ENCODE data around the gene TRIM38. TPM values are rescaled to one million over a fixed set of nuclear protein-coding genes. Genes with fewer than 3 reads are reported as not detected.
"Not testable (repeated sequence)": the region's sequence is repeated elsewhere in the genome, so short reads cannot be mapped to it uniquely, and the experiment has no call there.

Gene TRIM38
- total RNA-seq, 2 experiments from 2014 or later, result 17.0 to 17.5 TPM

- intact Hi-C loops (cut with DNase I, micrococcal nuclease), result loop anchor here in 1 of 2 experiments (10.0 kb wide), 1 partner anchor 113 kb away; no protein-coding TSS in a partner anchor
- CTCF ChIA-PET, result interaction anchor here (0.6 to 1.3 kb wide), 2 partner anchors 9 to 28 kb away, joined by 3 read pairs; no protein-coding TSS in a partner anchor
Observed at GRCh38 chr6:25997921-25998320, 35.3 kb downstream of the TRIM38 start.

GRCh38 chr6:25998379-25998778 is 35.8 kb downstream of the TRIM38 start:
- Histone ChIP-seq H3K36me3 (ENCODE audit: insufficient read depth, low read length) (peaks cover 11% of the 10 kb centered on the region), H3K9me3 (ENCODE audit: control insufficient read depth in 1 of 2, insufficient read depth in 1 of 2, low read length in 2 of 2) (no peaks in the 10 kb centered on the region), H3K27me3 (ENCODE audit: control insufficient read depth in 1 of 2, insufficient read depth in 2 of 2, low read length in 2 of 2) (no peaks in the 10 kb centered on the region), H3K4me1 (ENCODE audit: insufficient read depth, low read length) (peaks cover 2% of the 10 kb centered on the region), H3K27ac (ENCODE audit: low read depth in 1 of 2, low read length in 2 of 2) (no peak overlapping the region), H3K4me3 (ENCODE audit: low read length) (no peak overlapping the region)
- DNase-seq (no peak), ATAC-seq (ENCODE audit: poor library complexity) (no peak)
- ChIA-PET POLR2A (no interaction called here), CTCF (interaction anchor here (1.3 kb wide), 1 partner anchor 28 kb away, joined by 3 read pairs; no protein-coding TSS in a partner anchor)
- H3K27me3 Mint-ChIP-seq, result no peaks in the 10 kb centered on the region
- H3K27ac Mint-ChIP-seq, result no peak overlapping the region
- intact Hi-C loops (cut with DNase I, micrococcal nuclease), result loop anchor here in 1 of 2 experiments (10.0 kb wide), 1 partner anchor 114 kb away; no protein-coding TSS in a partner anchor
- H3K4me1 Mint-ChIP-seq (ENCODE audit: low read depth), result peaks cover 15% of the 10 kb centered on the region
- H3K9me3 Mint-ChIP-seq, result no peaks in the 10 kb centered on the region
- no peak for TF ChIP-seq CTCF (IDR thresholded peaks at IDR 0.05)
- no peak overlapping the region for H3K4me3 Mint-ChIP-seq
- peaks cover 35% of the 10 kb centered on the region for H3K36me3 Mint-ChIP-seq (ENCODE audit: low read depth)

More at GRCh38 chr6:25997921-25998320, 35.3 kb downstream of the TRIM38 start:
- Histone ChIP-seq H3K36me3 (ENCODE audit: insufficient read depth, low read length) (peaks cover 11% of the 10 kb centered on the region), H3K27ac (ENCODE audit: low read depth in 1 of 2, low read length in 2 of 2) (no peak overlapping the region), H3K27me3 (ENCODE audit: control insufficient read depth in 1 of 2, insufficient read depth in 2 of 2, low read length in 2 of 2) (no peaks in the 10 kb centered on the region), H3K9me3 (ENCODE audit: control insufficient read depth in 1 of 2, insufficient read depth in 1 of 2, low read length in 2 of 2) (no peaks in the 10 kb centered on the region), H3K4me3 (ENCODE audit: low read length) (no peak overlapping the region), H3K4me1 (ENCODE audit: insufficient read depth, low read length) (peaks cover 6% of the 10 kb centered on the region)
- no peaks in the 10 kb centered on the region for H3K27me3 Mint-ChIP-seq
- H3K4me1 Mint-ChIP-seq (ENCODE audit: low read depth), result peaks cover 16% of the 10 kb centered on the region
- no peak for TF ChIP-seq CTCF (IDR thresholded peaks at IDR 0.05)
- no peaks in the 10 kb centered on the region for H3K9me3 Mint-ChIP-seq
- no peak overlapping the region for H3K27ac Mint-ChIP-seq
- POLR2A ChIA-PET, result interaction anchor here (0.6 to 1.5 kb wide), 2 partner anchors 28 to 1138 kb away, joined by 4 read pairs; no protein-coding TSS in a partner anchor
- peaks cover 36% of the 10 kb centered on the region for H3K36me3 Mint-ChIP-seq (ENCODE audit: low read depth)
- ATAC-seq (ENCODE audit: poor library complexity) (no peak), DNase-seq (no peak)
- H3K4me3 Mint-ChIP-seq, result no peak overlapping the region

GRCh38 chr6:25999225-25999624 is 36.6 kb downstream of the TRIM38 start:
- peaks cover 35% of the 10 kb centered on the region for H3K36me3 Mint-ChIP-seq (ENCODE audit: low read depth)
- ATAC-seq (ENCODE audit: poor library complexity); H3K4me1 Mint-ChIP-seq (ENCODE audit: low read depth); H3K27ac Mint-ChIP-seq; H3K27me3 ChIP-seq (ENCODE audit: control insufficient read depth in 1 of 2, insufficient read depth in 2 of 2, low read length in 2 of 2); H3K27ac ChIP-seq (ENCODE audit: low read depth in 1 of 2, low read length in 2 of 2); H3K27me3 Mint-ChIP-seq; H3K4me1 ChIP-seq (ENCODE audit: insufficient read depth, low read length); POLR2A ChIA-PET; H3K4me3 ChIP-seq (ENCODE audit: low read length); H3K9me3 Mint-ChIP-seq; DNase-seq; H3K4me3 Mint-ChIP-seq; H3K9me3 ChIP-seq (ENCODE audit: control insufficient read depth in 1 of 2, insufficient read depth in 1 of 2, low read length in 2 of 2): not testable (repeated sequence)
- intact Hi-C loops (cut with DNase I, micrococcal nuclease), result loop anchor here in 1 of 2 experiments (10.0 kb wide), 1 partner anchor 114 kb away; no protein-coding TSS in a partner anchor
- peaks cover 11% of the 10 kb centered on the region for H3K36me3 ChIP-seq (ENCODE audit: insufficient read depth, low read length)
- CTCF ChIA-PET, result interaction anchor here (1.3 kb wide), 1 partner anchor 27 kb away, joined by 3 read pairs; no protein-coding TSS in a partner anchor
